Measurements from ENCODE around the gene KCNK15.

Gene KCNK15

DNA sequence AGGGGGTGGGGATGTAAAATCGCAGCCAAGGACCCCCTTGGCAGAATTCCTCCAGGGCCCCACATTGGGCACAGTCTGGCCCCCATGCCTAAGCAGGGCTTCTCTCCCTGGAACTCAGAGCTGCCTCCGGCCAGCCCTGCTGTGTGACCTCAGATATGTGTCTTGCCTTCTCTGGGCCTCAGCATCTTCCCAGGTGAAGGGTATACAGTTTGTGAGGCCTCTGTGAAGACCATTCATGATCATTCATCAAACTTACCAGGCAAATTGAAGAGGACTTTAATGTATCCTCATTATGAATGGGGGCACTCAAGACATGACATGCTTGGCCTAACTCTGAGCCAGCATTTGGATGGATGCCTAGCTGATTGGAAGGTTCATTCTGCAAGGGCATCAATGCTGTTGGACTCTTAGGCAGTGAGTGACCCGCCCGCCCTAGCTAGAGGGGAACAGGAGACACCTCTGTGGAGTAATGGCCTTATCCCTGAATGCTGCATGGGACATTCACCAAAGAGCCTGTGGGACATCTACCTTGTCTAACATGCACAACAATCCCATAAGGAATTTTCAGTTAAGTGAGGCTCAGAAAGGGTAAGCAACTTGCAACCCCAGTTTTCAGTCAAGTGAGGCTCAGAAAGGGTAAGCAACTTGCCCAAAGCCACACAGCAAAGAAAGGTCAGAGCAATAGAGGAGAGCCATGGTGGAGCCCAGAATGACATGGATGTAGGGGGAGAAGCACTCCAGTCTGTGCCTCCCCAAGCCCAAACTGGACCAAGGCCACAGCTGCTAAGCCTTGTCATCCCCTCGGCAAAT lies 30.0 kb upstream of the KCNK15 start:
- no peak for DNase-seq (ENCODE audit: low read depth, low spot score)

DNA sequence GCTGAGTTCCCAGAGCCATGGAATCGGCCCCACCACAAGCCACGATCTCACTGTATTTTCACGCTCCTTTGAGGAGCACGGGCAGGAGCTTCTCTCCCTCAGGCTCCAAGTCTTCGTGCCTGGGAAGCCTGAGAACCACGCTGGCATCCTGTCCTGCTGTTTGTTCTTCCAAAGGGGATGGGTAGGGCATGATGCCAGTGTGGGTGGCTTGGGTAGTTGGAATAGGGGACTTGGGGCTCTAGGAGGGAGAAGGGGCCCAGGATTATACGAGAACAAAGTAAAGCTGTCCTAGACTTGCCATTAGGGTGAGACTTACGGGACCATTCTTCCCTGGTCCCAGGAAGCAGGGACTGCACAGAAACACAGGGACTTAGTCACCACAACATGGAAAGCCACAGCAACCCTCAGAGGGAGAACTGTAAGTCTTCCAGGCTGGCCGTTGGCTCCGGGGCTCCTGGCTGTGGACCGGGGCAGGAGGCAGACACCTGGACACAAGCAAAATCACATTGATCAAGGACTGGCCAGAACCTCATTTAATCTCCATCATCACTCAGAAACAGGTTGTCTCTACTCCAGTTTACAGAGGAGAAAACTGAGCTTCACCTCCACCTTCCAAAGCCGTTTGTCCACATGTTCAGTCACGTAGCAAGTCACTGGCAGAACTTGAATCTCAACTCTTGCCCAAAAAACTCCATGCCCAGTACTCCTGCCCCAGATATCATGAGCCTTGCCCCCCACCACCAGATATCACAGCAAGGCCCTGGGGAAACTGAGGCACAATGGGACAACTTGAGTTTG lies 29.2 kb upstream of the KCNK15 start:
- DNase-seq (ENCODE audit: low read depth, low spot score): no peak

DNA sequence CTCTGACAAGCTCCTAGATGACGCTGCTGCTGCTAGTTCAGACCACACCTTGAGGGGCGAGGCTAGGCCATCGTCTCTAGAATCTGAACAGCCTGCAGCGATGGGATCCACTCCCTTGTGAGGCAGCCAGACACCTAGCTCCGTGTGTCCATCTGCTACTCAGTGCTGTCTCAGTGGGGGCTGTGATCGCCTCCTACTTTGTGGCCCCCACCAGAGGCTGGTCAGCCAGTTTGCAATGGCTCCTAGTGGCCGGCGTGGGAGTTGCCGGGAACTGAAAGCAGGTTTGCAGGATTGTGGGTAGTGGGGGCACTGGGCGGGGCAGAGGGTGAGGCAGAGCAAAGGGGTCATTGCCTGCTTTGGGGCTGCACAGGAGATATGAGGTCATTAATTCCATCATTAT lies 27.7 kb upstream of the KCNK15 start:
- no peak for DNase-seq (ENCODE audit: low read depth, low spot score)

DNA sequence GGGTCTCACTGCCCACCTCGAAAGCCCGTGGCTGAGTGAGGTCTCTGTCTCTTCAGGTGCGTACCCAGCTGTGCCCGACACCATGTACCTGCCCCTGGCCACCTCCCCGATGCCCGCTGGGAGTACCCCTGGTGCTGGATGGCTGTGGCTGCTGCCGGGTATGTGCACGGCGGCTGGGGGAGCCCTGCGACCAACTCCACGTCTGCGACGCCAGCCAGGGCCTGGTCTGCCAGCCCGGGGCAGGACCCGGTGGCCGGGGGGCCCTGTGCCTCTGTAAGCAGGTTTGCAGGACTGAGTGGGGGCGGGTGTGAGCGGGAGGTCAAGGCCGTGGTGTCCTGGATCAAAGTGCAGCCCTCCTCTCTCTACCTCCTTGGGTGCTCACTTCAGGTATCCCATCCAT lies 25.8 kb upstream of the KCNK15 start:
- DNase-seq (ENCODE audit: low read depth, low spot score): no peak

DNA sequence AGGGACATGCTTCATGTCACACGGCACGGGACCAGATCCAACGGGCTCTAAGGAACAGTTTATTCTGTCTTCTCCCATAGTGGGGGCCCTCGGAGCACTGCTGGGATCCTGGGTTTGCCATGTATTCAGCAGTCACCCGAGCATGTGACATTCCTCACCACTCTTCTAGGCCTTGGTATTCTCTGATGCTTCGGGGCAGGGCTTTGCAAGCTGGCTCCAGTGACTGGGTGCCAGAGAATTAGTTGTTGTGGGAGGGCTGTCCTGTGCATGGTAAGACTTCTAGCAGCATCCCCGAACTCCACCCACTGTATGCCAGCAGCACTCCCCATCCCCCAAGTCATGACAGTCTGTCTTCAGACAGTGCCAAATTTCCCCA lies 25.1 kb upstream of the KCNK15 start:
- no peak for DNase-seq (ENCODE audit: low read depth, low spot score)

DNA sequence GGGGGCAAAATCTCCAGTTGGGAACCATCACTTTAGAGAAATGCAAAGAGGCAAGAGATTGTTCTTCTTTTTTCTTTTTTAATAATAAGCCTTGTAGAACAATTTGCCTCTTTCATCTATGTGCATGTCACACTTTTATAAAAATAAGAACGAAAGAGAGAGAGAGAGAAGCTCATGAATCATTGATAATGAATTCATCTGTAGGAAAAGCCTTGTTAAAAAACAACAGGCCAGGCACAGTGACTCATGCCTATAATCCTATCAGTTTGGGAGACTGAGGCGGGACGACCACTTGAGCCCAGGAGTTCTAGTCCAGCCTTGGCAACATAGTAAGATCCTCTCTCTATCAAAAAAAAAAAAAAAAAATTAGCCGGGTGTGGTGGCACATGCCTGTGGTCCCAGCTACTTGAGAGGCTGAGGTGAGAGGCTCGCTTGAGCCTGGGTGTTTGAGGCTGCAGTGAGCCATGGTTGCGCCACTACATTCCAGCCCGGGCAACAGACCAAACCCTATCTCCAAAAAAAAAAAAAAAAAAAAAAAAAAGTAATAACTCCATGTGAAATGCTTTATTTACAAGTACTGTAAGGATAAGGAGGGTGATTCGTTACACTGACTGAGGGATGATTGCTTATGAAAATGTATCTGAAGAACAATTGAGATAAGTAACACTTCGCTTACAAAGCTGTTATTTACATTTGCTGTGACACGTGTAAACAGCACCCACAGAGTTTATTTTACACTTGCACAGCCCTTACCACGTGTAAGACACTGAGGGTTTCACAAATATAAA lies 24.5 kb upstream of the KCNK15 start:
- DNase-seq (ENCODE audit: low read depth, low spot score): no peak

DNA sequence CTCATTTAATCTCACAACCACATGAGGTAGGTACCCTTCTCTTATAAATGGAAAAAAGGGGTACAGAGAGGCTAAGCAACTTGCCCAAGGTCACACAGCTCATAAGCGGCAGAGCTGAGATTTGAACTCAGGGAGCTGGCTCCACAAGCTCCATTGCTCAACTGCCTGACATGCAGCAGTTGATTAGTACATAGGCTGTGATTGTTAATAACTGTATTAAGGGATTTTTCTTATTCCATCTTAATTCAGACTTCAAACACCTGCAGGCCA lies 23.9 kb upstream of the KCNK15 start:
- DNase-seq (ENCODE audit: low read depth, low spot score): no peak

DNA sequence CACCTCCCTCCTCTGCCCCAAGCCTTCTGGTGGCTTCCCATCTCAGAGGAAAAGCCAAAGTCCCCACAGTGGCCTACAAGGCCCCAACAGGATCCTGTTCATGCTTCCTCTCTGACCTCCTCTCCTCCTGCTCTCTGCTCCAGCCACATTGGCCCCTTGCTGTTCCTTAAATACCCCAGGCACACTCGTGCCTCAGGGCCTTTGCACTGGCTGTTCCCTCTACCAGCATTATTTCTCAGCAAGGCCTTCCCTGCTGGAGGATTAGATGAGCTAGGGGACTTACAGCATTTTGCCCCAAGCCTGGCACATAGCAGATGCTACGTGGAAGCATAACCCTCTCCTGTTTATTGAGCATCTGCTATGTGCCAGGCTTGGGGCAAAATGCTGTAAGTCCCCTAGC lies 22.7 kb upstream of the KCNK15 start:
- no peak for DNase-seq (ENCODE audit: low read depth, low spot score)

DNA sequence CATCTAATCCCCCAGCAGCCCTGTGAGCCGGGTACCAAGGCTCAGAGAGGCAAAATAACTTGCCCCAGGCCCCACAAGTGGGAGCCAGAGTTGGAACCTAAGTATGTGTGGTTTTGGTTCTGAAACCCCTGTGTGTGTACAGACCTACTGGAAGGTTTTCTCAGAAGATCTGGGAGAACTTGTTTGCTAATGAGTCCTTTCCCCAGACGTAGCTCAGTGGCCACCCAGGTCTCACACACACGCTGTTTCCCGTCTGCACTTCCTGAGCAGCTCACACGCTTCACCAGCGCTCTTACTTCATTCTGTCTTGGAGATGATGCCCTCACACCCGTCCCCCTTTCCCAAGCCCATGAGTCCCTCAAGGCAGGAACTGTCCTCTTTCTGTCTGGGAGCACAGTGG lies 22.3 kb upstream of the KCNK15 start:
- DNase-seq (ENCODE audit: low read depth, low spot score): no peak

DNA sequence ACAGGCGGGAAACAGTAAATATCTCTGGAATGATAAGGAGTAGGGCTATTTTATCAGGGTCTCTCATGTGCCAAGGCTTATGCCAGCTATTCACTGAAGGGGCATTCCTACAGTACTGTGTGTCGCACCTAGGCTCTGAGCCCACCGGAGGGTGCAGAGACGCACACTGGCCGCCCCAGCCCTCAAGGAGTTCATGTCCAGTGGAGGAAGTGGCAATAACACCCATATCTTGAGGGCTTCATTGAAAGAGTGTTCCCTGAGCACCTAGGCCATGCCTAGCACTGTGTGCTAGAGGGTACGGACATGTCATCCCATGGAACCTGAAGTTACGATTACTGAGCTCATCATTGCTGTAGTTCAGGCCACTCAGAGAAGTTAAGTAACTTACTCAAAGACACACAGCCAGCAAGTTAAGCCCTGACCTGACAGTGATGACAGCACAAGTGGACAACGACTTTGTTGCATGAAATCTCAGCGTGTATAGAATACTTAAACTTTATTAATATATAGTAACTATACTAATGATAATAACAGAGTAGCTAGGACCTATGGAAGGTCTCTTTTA lies 21.8 kb upstream of the KCNK15 start:
- DNase-seq (ENCODE audit: low read depth, low spot score): no peak

DNA sequence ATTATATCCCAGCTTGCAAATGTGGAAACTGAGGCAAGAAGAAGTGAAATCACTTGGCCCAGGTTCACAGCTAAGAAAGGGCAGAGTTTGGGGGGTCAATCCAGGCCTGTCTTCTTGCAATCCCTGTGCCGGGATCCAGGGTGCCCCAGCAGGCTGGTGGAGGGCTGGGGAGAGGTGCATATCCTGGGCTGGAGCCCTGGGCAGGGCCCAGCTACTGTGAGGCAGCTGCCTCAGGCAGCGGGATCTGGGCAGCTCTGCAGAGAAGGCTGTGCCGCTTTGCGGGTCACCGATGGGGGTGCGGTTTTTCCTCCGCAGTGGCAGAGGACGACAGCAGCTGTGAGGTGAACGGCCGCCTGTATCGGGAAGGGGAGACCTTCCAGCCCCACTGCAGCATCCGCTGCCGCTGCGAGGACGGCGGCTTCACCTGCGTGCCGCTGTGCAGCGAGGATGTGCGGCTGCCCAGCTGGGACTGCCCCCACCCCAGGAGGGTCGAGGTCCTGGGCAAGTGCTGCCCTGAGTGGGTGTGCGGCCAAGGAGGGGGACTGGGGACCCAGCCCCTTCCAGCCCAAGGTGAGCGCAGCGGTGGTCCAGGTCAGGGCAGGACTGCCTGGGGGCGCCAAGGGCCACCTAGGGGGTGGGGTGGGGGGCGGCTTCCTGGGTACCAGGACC lies 21.1 kb upstream of the KCNK15 start:
- no peak for DNase-seq (ENCODE audit: low read depth, low spot score)

DNA sequence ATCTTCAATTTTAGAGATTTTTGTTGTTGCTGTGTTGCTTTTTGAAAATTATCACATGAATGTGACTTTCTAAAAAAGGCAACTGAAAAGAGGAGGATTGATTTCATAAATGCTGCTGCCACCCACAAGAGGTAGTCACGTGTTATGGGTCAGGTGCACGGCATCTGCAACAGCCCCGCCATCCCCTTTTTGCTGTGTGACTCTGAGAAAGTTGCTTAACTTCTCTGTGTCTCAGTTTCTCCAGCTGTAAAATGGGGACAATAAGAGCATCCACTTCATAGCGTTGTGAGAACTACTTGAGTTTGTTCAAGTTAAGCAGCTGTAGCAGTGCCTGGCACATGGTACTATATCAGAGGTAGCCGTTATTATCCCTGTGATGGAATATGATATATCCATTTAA lies 19.8 kb upstream of the KCNK15 start:
- DNase-seq (ENCODE audit: low read depth, low spot score): no peak

DNA sequence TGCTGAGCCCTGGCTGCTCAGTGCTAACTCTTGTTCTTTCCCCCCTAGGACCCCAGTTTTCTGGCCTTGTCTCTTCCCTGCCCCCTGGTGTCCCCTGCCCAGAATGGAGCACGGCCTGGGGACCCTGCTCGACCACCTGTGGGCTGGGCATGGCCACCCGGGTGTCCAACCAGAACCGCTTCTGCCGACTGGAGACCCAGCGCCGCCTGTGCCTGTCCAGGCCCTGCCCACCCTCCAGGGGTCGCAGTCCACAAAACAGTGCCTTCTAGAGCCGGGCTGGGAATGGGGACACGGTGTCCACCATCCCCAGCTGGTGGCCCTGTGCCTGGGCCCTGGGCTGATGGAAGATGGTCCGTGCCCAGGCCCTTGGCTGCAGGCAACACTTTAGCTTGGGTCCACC lies 18.6 kb upstream of the KCNK15 start:
- DNase-seq (ENCODE audit: low read depth, low spot score): no peak

DNA sequence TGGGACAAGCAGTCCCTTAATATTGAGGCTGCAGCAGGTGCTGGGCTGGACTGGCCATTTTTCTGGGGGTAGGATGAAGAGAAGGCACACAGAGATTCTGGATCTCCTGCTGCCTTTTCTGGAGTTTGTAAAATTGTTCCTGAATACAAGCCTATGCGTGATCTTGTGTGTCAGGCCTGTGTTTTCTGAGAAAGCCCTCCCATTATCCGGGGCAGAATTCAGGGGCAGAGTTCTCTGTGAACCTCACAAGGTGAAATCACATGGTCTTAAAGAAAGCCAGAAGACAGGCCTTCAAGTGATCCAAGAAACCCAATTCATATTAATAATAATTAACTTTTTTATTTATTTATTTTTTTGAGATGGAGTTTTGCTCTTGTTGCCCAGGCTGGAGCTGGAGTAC lies 18.0 kb upstream of the KCNK15 start:
- DNase-seq (ENCODE audit: low read depth, low spot score): no peak

DNA sequence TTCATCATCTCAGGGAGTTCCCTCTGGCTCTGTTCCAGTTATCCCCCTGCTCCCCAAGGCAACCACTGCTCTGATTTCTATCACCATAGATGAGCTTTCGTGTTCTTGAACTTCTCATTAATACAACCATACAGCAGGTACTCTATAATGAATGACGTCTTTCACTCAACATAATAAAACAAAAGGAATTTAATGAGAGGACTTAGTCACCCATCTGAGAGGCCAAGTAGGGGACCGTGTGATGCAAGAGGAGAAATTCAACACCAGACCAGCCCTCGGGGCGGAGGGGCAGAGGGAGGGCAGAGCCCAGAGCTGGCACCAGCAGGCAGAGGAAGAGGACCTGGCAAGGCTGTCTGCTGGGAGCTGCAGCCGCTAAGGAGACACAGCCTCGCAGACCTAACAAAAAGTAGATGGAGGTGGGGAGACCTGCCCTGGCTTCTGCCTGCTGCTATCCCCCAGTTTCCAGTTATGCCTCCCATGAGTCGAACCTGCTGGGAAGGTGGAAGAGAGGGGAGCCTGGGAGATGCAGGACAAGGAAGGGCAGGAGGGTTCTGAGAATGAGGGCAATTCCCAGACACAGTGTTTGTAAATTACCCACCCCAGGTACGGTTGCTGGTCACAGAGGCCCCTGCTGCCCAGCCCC lies 16.7 kb upstream of the KCNK15 start:
- peak; percentile 71 for DNase-seq (ENCODE audit: low read depth, low spot score)

DNA sequence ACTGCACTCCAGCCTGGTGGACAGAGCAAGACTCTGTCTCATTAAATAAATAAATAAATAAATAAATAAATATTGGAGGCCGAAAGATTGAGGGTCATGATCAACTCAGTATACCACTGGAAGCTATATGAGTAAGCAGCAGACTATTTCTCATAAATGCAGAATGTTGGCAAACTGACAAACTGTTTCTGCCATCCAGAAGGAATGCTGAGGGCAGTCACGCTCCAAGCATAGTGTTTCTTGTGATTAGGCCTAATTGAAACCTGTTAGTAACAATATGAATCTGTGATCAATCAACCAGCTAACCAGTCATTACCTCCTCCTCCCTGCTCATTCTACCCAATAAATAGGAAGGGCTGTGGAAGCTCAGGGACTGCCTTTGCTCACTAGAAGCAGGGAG lies 15.2 kb upstream of the KCNK15 start:
- DNase-seq (ENCODE audit: low read depth, low spot score): no peak

DNA sequence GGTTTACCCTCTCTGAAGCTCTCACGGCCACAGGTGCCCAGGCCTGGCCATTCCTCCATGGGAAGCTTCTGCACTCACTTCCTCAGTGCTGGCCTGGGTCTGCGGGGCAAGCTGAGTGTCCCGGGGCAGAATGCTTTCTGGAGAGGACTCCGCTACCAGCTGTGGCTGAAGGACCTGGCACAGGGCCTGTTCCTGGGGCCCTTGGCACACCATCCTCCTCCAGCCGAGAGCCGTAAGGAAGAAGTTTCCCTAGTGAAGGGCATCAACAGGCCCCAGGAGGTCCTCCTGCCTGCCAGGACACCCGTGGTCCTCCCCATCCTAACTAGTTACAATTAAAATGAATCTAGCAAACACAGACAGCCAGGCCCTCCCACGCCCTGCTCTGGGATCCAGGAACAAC lies 14.0 kb upstream of the KCNK15 start:
- no peak for DNase-seq (ENCODE audit: low read depth, low spot score)

DNA sequence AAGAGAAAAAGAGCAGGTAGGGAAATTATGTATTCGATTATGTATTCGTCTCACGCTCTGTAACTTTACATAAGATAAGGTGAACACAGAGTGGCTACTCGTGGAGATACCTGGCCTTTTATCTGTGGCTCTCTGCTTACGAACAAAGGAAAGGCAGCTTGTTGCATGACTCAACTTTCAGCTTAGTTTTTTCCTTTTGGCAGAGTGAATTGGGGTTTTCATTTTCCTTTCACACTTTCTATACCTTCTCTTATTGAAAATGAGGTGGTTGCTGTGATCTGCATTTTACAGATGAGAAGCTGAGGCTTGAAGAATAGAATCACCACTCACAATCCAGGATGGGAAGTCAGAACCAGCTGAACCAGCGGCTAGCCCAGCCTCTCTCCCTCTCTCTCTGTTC lies 13.3 kb upstream of the KCNK15 start:
- DNase-seq (ENCODE audit: low read depth, low spot score): no peak

DNA sequence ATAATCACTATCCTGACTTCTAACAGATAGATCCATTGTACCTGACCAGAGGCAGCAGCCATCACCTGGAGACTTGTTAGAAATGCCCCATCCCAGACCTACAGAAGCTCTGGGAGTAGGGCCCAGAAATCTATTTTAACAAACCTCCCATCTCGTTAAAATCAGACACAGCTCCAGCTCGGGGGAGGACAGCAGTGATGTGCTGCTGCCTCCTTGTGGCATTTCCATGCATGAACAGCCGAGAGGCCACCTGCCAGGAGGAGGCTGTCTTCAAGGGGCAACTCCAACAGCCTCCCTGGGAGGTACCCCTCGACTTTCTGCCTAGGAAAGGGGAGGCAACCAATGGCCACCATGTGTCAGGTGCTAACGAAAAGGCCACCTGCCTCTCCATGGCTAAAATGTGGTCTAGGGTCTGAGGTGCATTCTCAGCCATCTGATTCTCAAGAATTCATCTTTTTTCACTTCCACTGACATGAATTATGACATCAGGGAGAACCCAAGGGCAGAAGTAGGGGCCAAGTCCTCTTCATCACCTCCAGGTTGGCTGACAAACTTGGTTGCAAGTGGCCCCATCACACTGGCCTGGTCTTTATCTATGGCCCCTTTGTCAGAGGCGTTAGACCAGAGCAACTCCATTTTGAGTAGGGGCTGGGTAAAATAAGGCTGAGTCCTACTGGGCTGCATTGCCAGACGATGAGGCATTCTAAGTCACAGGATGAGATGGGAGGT lies 12.2 kb upstream of the KCNK15 start:
- DNase-seq (ENCODE audit: low read depth, low spot score): no peak

DNA sequence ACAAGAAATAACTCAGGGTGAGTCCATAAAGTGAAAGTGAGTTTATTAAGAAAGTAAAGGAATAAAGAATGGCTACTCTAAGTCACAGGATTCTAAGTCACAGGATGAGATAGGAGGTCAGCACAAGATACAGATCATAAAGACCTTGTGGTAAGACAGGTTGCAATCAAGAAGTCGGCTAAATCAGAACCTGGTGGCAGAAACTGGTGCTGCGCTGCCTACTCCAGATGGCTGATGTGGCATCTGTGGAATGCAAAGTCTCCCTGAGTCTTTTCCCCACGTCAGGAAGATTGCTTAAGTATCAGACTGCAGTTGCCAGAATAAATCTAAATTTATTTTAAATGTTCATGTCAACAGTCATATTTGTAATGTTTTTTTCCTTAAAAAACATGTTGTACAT lies 10.7 kb upstream of the KCNK15 start:
- DNase-seq (ENCODE audit: low read depth, low spot score): no peak

DNA sequence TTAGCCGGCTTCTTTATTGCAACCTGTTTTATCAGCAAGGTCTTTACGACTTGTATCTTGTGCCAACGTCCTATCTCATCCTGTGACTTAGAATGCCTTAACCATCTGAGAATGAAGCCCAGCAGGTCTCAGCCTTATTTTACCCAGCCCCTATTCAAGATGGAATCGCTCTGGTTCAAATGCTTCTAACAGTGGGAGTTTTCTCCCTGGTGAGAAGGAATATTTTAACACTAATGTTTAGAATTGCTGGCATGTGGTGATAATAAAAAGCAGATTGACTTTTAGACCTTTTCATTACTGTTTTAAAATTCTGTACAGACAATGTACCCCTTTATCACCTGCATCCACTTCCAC lies 9.9 kb upstream of the KCNK15 start:
- DNase-seq (ENCODE audit: low read depth, low spot score): no peak
